Activated B cell treated with CpG ODN at 0.5 μM for 24 hours (primary cell): ENCODE measurements around the gene ROR2. TPM values are rescaled to one million over a fixed set of nuclear protein-coding genes. Genes with fewer than 3 reads are reported as not detected.

ENCODE experiments used
- ATAC-seq: fragments of 200-7000 bp; cut with Tn5 transposase; one replicate; pipeline ENCODE4 v1.10.0; 2021; ENCODE audit warnings: low read depth, mild to moderate bottlenecking, moderate library complexity
- CTCF ChIA-PET: fragments of 350-600 bp; sonication (Branson Sonifier 250); formaldehyde crosslinking; loops from one replicate; lab custom pipeline; 2021; ENCODE audit warnings: antibody characterized with exemption; lab: Charles Lee
- POLR2A ChIA-PET: fragments of 350-600 bp; sonication (Branson Sonifier 250); formaldehyde crosslinking; loops from one replicate; lab custom pipeline; 2021; ENCODE audit warnings: antibody characterized with exemption; lab: Charles Lee
- DNase-seq: peaks from one replicate; pipeline ENCODE4 v3.0.0; 2022
- H3K27ac Mint-ChIP-seq: one replicate; pipeline ENCODE4 v1.8.0; 2020; ENCODE audit warnings: mixed read lengths
- H3K27me3 Mint-ChIP-seq: one replicate; pipeline ENCODE4 v1.8.0; 2021; ENCODE audit warnings: mixed read lengths
- H3K36me3 Mint-ChIP-seq: one replicate; pipeline ENCODE4 v1.8.0; 2021; ENCODE audit warnings: low read depth, mixed read lengths
- H3K4me1 Mint-ChIP-seq: one replicate; pipeline ENCODE4 v1.8.0; 2021; ENCODE audit warnings: mixed read lengths
- H3K4me3 Mint-ChIP-seq: one replicate; pipeline ENCODE4 v1.8.0; 2020; ENCODE audit warnings: mild to moderate bottlenecking, mixed read lengths
- H3K9me3 Mint-ChIP-seq: one replicate; pipeline ENCODE4 v1.8.0; 2020; ENCODE audit warnings: mixed read lengths
- CTCF ChIP-seq: fragments of 200-600 bp; IDR thresholded peaks from one replicate; pipeline ENCODE4 v1.8.0; 2022; ENCODE audit warnings: antibody characterized with exemption, mild to moderate bottlenecking
- intact Hi-C: fragments of 100-400 bp; cut with micrococcal nuclease; formaldehyde crosslinking; loops from one replicate; pipeline ENCODE4 v1.15.1; 2024
- total RNA-seq: library from RNA; stranded (reverse); gene quantifications from 2 replicates; pipeline ENCODE4 v1.2.3, GENCODE V29; 2022

The ROR2 gene
- total RNA-seq, 1 donor from 2014 or later: not detected

- CTCF ChIA-PET: no interaction called here
- H3K4me3 Mint-ChIP-seq: no peak overlapping the region
- no peaks in the 10 kb centered on the region for H3K9me3 Mint-ChIP-seq
- no peak overlapping the region for H3K27ac Mint-ChIP-seq
- H3K27me3 Mint-ChIP-seq: no peaks in the 10 kb centered on the region
- ATAC-seq (no peak), DNase-seq (no peak)
- no peak for TF ChIP-seq CTCF
- peaks cover 21% of the 10 kb centered on the region for H3K4me1 Mint-ChIP-seq
- POLR2A ChIA-PET: interaction anchor here (0.5 kb wide), 1 partner anchor 10 kb away, joined by 3 read pairs; no protein-coding TSS in a partner anchor
- no peaks in the 10 kb centered on the region for H3K36me3 Mint-ChIP-seq
- intact Hi-C loops: no loop called here
These were observed 226.5 kb downstream of the ROR2 start for GRCh38 chr9:91723420-91724067.

- Mint-ChIP-seq H3K4me3 (peak overlapping the region; percentile 32), H3K27ac (no peak overlapping the region), H3K4me1 (peaks cover 21% of the 10 kb centered on the region), H3K36me3 (no peaks in the 10 kb centered on the region), H3K27me3 (peaks cover 2% of the 10 kb centered on the region), H3K9me3 (peaks cover 7% of the 10 kb centered on the region)
- intact Hi-C loops: loop anchor here (1.0 kb wide), 1 partner anchor 9 kb away; no protein-coding TSS in a partner anchor
- no peak for DNase-seq
- ATAC-seq: peak; percentile 83
- ChIA-PET CTCF (interaction anchor here (1.1 to 2.0 kb wide), 2 partner anchors 14 to 806 kb away, joined by 4 to 8 read pairs; no protein-coding TSS in a partner anchor), POLR2A (interaction anchor here (1.0 to 1.3 kb wide), 3 partner anchors 9 to 54 kb away, joined by 3 to 4 read pairs (median 3); no protein-coding TSS in a partner anchor)
- no peak for TF ChIP-seq CTCF
These were observed 229.0 kb downstream of the ROR2 start for GRCh38 chr9:91720751-91721705.

GRCh38 chr9:91720313-91720712 is 229.7 kb downstream of the ROR2 start:
- Mint-ChIP-seq H3K27ac (no peak overlapping the region), H3K36me3 (no peaks in the 10 kb centered on the region), H3K4me1 (peaks cover 21% of the 10 kb centered on the region), H3K9me3 (peaks cover 7% of the 10 kb centered on the region), H3K27me3 (peaks cover 2% of the 10 kb centered on the region), H3K4me3 (no peak overlapping the region)
- TF ChIP-seq CTCF: no peak
- intact Hi-C loops: loop anchor here (1.0 kb wide), 1 partner anchor 8 kb away; no protein-coding TSS in a partner anchor
- CTCF ChIA-PET: interaction anchor here (2.0 kb wide), 1 partner anchor 805 kb away, joined by 8 read pairs; no protein-coding TSS in a partner anchor
- no peak for ATAC-seq
- POLR2A ChIA-PET: interaction anchor here (1.0 to 1.3 kb wide), 3 partner anchors 8 to 53 kb away, joined by 3 to 4 read pairs (median 3); no protein-coding TSS in a partner anchor
- no peak for DNase-seq

GRCh38 chr9:91718071-91718470 is 232.0 kb downstream of the ROR2 start:
- no peak for DNase-seq
- Mint-ChIP-seq H3K4me3 (no peak overlapping the region), H3K36me3 (no peaks in the 10 kb centered on the region), H3K27me3 (peaks cover 2% of the 10 kb centered on the region), H3K4me1 (peaks cover 27% of the 10 kb centered on the region), H3K9me3 (peaks cover 7% of the 10 kb centered on the region), H3K27ac (no peak overlapping the region)
- ChIA-PET POLR2A (interaction anchor here (0.6 kb wide), 1 partner anchor 1452 kb away, joined by 7 read pairs; no protein-coding TSS in a partner anchor), CTCF (interaction anchor here (0.8 to 1.0 kb wide), 2 partner anchors 14 to 16 kb away, joined by 3 read pairs; no protein-coding TSS in a partner anchor)
- intact Hi-C loops: loop anchor here (10.0 kb wide), 3 partner anchors 397 to 1857 kb away; partner anchors contain the start of genes CENPP, NOL8, PHF2 and SPTLC1
- no peak for TF ChIP-seq CTCF
- ATAC-seq: no peak
